Thyroid gland (tissue), 4 donors: ENCODE data around the gene GOLGA5. TPM values are rescaled to one million over a fixed set of nuclear protein-coding genes. Genes with fewer than 3 reads are reported as not detected.

Source experiments
- DNase-seq, 2 donors: peaks; one replicate each; pipeline ENCODE4 v3.0.0-alpha.2; 2019
- H3K27ac ChIP-seq, 3 donors: fragments of 200-600 bp; sonication (generic); 1 replicate in 2 of 3; 2 replicates in 1 of 3; pipeline ENCODE4 v1.5.1; 2016 to 2019; ENCODE audit warnings: mild to moderate bottlenecking in 1 of 3, moderate library complexity in 1 of 3
- H3K27me3 ChIP-seq: fragments of 200-600 bp; sonication (generic); one replicate; pipeline ENCODE4 v1.5.1; 2019
- H3K36me3 ChIP-seq, 2 donors: fragments of 200-600 bp; sonication (generic); one replicate each; pipeline ENCODE4 v1.5.1; 2016 to 2019
- H3K4me1 ChIP-seq, 2 donors: fragments of 200-600 bp; sonication (generic); one replicate each; pipeline ENCODE4 v1.5.1; 2017 to 2019
- H3K4me3 ChIP-seq, 3 donors: fragments of 200-600 bp; sonication (generic); replicated peaks in 1 of 3; 1 replicate in 2 of 3; 2 replicates in 1 of 3; pipeline ENCODE4 v1.5.1; 2016; ENCODE audit warnings: mild to moderate bottlenecking in 1 of 3
- H3K9me3 ChIP-seq: fragments of 200-600 bp; sonication (generic); one replicate; pipeline ENCODE4 v1.5.1; 2017
- POLR2A ChIP-seq, 2 donors: fragments of 450-650 bp; IDR thresholded peaks; one replicate each; pipeline ENCODE4 v1.6.1; 2017; ENCODE audit warnings: antibody characterized with exemption in 2 of 2, mild to moderate bottlenecking in 2 of 2, moderate library complexity in 1 of 2
- WGBS, 2 donors: methylation state at CpG; one replicate each; pipeline ENCODE4 v1.1.5; 2017; 5-methylcytosine and 5-hydroxymethylcytosine counted together
- intact Hi-C: fragments of 100-400 bp; cut with DNase I; formaldehyde crosslinking; loops from one replicate; pipeline ENCODE4 v1.15.1; 2023
- total RNA-seq, 4 donors: library from RNA; depleted of rRNA; stranded (reverse); fragments of >200 nt; gene quantifications; one replicate each; pipeline ENCODE4 v1.2.3, GENCODE V29; 2016
- TF ChIP-seq, protein P1 (sequence below), 6 experiments: fragments of 200-600 bp in 3 of 6; fragments of 450-650 bp in 3 of 6; sonication (generic) in 3 of 6; IDR thresholded peaks; one replicate each; pipeline ENCODE4 v1.5.1; 2016 to 2019; ENCODE audit warnings: antibody characterized with exemption in 6 of 6, mild to moderate bottlenecking in 2 of 6, inconsistent platforms in 1 of 6, moderate library complexity in 1 of 6

Gene GOLGA5
- total RNA-seq, 4 donors from 2014 or later, result 54.5 to 58.2 (median 57.6) TPM

DNA sequence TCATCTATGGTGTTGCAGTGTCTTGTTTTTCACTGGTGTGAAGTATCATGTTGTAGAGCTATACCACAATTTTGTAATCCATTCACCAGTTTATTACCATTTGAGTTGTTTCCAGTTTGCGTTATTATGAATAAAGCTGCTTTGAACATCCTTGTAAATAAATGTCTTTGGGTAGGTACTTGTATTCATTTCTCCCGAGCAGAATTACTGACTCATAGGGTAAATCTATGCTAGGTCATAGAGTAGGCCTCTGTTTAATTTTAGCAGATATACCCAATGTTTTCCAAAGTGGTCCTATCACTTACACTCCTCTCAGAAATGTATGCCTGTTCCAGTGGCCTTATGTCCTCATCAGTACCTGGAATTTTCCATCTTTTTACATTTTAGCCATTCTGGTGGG lies 6.6 kb upstream of the GOLGA5 start:
- WGBS, 2 donors, result 94 to 96% methylated on average over 2 of the region's 2 CpGs
- Histone ChIP-seq H3K4me3 (no peak overlapping the region), H3K27me3 (no peaks in the 10 kb centered on the region), H3K9me3 (no peaks in the 10 kb centered on the region), H3K4me1 (peaks cover 10 to 11% of the 10 kb centered on the region in 2 donors), H3K27ac (no peak overlapping the region), H3K36me3 (no peaks in the 10 kb centered on the region)
- intact Hi-C loops, result loop anchor here (10.0 kb wide), 1 partner anchor 103 kb away; no protein-coding TSS in a partner anchor
- TF ChIP-seq, protein P1, sequence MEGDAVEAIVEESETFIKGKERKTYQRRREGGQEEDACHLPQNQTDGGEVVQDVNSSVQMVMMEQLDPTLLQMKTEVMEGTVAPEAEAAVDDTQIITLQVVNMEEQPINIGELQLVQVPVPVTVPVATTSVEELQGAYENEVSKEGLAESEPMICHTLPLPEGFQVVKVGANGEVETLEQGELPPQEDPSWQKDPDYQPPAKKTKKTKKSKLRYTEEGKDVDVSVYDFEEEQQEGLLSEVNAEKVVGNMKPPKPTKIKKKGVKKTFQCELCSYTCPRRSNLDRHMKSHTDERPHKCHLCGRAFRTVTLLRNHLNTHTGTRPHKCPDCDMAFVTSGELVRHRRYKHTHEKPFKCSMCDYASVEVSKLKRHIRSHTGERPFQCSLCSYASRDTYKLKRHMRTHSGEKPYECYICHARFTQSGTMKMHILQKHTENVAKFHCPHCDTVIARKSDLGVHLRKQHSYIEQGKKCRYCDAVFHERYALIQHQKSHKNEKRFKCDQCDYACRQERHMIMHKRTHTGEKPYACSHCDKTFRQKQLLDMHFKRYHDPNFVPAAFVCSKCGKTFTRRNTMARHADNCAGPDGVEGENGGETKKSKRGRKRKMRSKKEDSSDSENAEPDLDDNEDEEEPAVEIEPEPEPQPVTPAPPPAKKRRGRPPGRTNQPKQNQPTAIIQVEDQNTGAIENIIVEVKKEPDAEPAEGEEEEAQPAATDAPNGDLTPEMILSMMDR (IDR thresholded peaks at IDR 0.05), result no peak
- TF ChIP-seq POLR2A (IDR thresholded peaks at IDR 0.05), result no peak
- DNase-seq, result no peak

DNA sequence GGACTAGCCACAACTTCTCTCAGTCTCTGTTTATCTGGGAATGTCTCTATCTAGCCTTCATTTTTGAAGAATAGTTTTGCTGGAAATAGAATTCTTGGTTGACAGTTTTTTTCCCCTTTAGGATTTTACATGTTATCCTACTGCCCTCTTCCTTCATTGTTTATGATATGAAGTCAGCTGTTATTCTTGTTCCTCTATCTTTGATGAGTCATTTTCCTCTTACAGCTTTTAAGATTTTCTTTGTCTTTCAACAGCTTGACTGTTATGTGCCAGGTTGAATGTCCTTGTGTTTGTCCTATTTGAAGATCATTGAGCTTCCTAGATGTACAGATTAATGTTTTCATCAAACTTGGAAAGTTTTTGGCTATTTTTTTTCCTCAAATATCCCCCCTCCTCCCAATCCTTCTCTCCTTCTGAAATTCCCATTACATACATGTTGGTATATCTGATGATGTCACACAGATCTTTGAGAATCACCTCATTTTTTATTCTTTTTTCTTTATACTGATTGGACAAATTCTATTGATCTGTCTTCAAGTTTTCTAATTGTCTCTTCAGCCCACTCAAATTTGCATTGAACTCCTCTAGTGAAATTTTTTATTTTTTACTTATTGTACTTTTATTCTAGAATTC lies 4.5 kb upstream of the GOLGA5 start:
- TF ChIP-seq, protein P1 (IDR thresholded peaks at IDR 0.05), result no peak
- TF ChIP-seq POLR2A (IDR thresholded peaks at IDR 0.05), result no peak
- H3K4me1 ChIP-seq, result peaks cover under 1 to 8% of the 10 kb centered on the region in 2 donors
- intact Hi-C loops, result loop anchor here (10.0 kb wide), 1 partner anchor 105 kb away; no protein-coding TSS in a partner anchor

DNA sequence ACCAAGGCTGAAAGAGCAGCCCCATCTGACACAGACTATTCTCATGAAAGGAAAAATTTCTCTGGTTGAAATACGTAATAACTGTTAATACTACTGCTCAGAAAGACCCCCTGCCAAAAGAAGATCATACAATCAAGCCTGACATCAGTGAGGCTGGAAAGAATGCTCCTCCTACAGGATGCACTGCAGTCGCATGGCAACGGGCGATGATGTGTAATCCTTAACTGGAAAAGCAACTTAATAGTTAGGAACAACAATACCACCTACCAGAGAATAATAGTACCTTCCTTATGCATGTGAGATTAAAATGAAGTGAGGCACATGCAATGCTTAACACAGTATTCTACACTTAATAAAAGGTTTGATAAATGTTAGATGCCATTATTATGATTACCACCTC lies 1.2 kb upstream of the GOLGA5 start:
- Histone ChIP-seq H3K4me3 (no peak overlapping the region), H3K27ac (no peak overlapping the region), H3K4me1 (peaks cover 13 to 15% of the 10 kb centered on the region in 2 donors), H3K36me3 (peaks cover 0 to under 1% of the 10 kb centered on the region in 2 donors), H3K27me3 (no peaks in the 10 kb centered on the region), H3K9me3 (no peaks in the 10 kb centered on the region)
- 63 to 71% methylated on average over 4 of the region's 4 CpGs for WGBS, 2 donors
- no peak for TF ChIP-seq POLR2A (IDR thresholded peaks at IDR 0.05)
- TF ChIP-seq, protein P1 (IDR thresholded peaks at IDR 0.05), result no peak
- intact Hi-C loops, result no loop called here
- DNase-seq, result no peak

More for the DNA sequence above, 4.5 kb upstream of the GOLGA5 start:
- Histone ChIP-seq H3K27me3 (no peaks in the 10 kb centered on the region), H3K4me3 (no peak overlapping the region), H3K9me3 (no peaks in the 10 kb centered on the region), H3K36me3 (no peaks in the 10 kb centered on the region), H3K27ac (no peak overlapping the region)
- DNase-seq, result no peak

DNA sequence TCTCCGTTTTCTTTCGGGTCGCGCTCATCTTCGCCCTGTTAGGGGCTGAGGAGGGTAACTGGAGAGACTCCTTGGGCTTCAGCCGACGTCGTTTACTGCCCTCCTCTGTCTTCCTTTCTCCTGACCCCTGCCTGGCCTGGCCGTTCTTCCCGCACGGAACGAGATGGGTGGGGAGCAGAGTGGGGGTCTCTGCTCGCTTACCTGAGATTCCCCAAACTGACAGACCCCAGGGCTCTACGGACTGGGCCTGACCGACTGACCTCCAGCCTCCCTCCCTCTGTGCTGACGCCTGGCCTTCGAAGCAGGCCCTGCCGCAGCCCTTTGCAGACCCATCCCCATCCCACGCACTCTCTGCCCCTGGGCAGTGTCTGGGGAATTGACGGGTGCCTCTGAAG lies 439 bp downstream of the GOLGA5 start:
- H3K27me3 ChIP-seq, result no peaks in the 10 kb centered on the region
- H3K27ac ChIP-seq, result peak overlapping the region; percentile 72 to 76 (median 76)
- intact Hi-C loops, result no loop called here
- peaks cover 0 to 9% of the 10 kb centered on the region in 2 donors for H3K36me3 ChIP-seq
- DNase-seq, result no peak
- whole genome bisulfite sequencing, 2 donors, result 0% methylated on average over 1 to 18 of the region's 20 CpGs
- TF ChIP-seq POLR2A (IDR thresholded peaks at IDR 0.05), result no peak
- TF ChIP-seq, protein P1 (IDR thresholded peaks at IDR 0.05), result no peak
- H3K4me1 ChIP-seq, result peaks cover 13 to 15% of the 10 kb centered on the region in 2 donors
- no peaks in the 10 kb centered on the region for H3K9me3 ChIP-seq
- peak overlapping the region; percentile 80 to 99 (median 95) for H3K4me3 ChIP-seq

DNA sequence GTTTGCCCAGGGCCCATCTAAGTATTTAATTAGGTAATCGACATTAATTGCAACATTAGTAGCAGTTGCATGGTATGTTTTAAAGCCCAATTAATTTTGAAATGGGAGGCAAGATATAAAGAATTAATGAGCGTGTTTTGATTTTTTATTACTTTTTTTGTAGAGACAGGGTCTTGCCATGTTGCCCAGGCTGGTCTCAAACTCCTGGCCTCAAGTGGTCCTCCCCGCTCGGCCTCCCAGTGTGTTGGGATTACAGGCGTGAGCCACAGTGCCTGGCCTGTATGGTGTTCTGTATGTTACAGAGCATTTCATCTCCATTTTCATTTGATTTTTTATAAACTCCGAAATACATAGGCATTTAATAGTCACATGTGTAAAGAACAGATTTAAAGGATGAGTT lies 856 bp downstream of the GOLGA5 start:
- no peak for TF ChIP-seq POLR2A (IDR thresholded peaks at IDR 0.05)
- TF ChIP-seq, protein P1 (IDR thresholded peaks at IDR 0.05), result no peak
- Histone ChIP-seq H3K27ac (peak overlapping the region in 2 of 3 donors; percentile 76), H3K36me3 (peaks cover 0 to 9% of the 10 kb centered on the region in 2 donors), H3K27me3 (no peaks in the 10 kb centered on the region), H3K4me1 (peaks cover 13 to 15% of the 10 kb centered on the region in 2 donors), H3K4me3 (peak overlapping the region; percentile 80 to 99 (median 95)), H3K9me3 (no peaks in the 10 kb centered on the region)
- 56 to 64% methylated on average over 6 of the region's 6 CpGs for WGBS, 2 donors
- intact Hi-C loops, result no loop called here
- DNase-seq, result no peak
